Urinary bladder (tissue), 4 donors: ENCODE results near the gene FOLR3. TPM values are rescaled to one million over a fixed set of nuclear protein-coding genes. Genes with fewer than 3 reads are reported as not detected.
"Not testable (repeated sequence)": the region's sequence is repeated elsewhere in the genome, so short reads cannot be mapped to it uniquely, and the experiment has no call there.

Experiments
- DNase-seq: peaks from one replicate; pipeline ENCODE4 v3.0.0-alpha.2; 2015; ENCODE audit errors: extremely low spot score
- H3K27ac ChIP-seq: one replicate; pipeline ENCODE4 v1.5.1; 2013; ENCODE audit warnings: low read depth, mild to moderate bottlenecking, moderate library complexity
- H3K36me3 ChIP-seq: one replicate; pipeline ENCODE4 v1.6.1; 2013; ENCODE audit warnings: mild to moderate bottlenecking, moderate library complexity; ENCODE audit not compliant: insufficient read depth
- H3K4me1 ChIP-seq: one replicate; pipeline ENCODE4 v1.6.1; 2013; ENCODE audit warnings: mild to moderate bottlenecking, moderate library complexity; ENCODE audit not compliant: insufficient read depth
- H3K4me3 ChIP-seq: one replicate; pipeline ENCODE4 v1.5.1; 2013; ENCODE audit warnings: low read depth, low read length
- WGBS: extraction: QIAGEN DNeasy Blood & Tissue Kit; methylation state at CpG from one replicate; pipeline ENCODE4 v1.1.7; 2013; 5-methylcytosine and 5-hydroxymethylcytosine counted together
- polyA plus RNA-seq: library from polyadenylated mRNA; stranded (reverse); fragments of 200-250 nt; gene quantifications from one replicate; pipeline ENCODE4 v1.2.3, GENCODE V29; 2013
- total RNA-seq: library from RNA; depleted of rRNA; stranded (reverse); fragments of >200 nt; gene quantifications from one replicate; pipeline ENCODE4 v1.2.3, GENCODE V29; 2014
- donor health status: healthy with polysubstance abuse.
- donor health status: healthy.

FOLR3 gene
- total RNA-seq (not detected), polyA plus RNA-seq (0.28 TPM)

GRCh38 chr11:72135473-72135872, at the start of gene FOLR3:
FOLR3 (plus strand) TSS chr11:72135725; CDS start chr11:72135953, 228 bp downstream.
- not testable (repeated sequence) for H3K4me3 ChIP-seq, H3K27ac ChIP-seq, DNase-seq, H3K4me1 ChIP-seq, H3K36me3 ChIP-seq
- 86% methylated on average over 4 of the region's 4 CpGs for WGBS

GRCh38 chr11:72088076-72088808, 47.3 kb upstream of the FOLR3 start:
- no peak overlapping the region for H3K4me3 ChIP-seq
- no peak overlapping the region for H3K27ac ChIP-seq
- DNase-seq: no peak
- WGBS: 76% methylated on average over 4 of the region's 4 CpGs
- H3K4me1 ChIP-seq: no peaks in the 10 kb centered on the region
- no peaks in the 10 kb centered on the region for H3K36me3 ChIP-seq

GRCh38 chr11:72091292-72091691, 44.2 kb upstream of the FOLR3 start:
- WGBS: 31% methylated on average over 4 of the region's 4 CpGs
- no peaks in the 10 kb centered on the region for H3K4me1 ChIP-seq
- H3K36me3 ChIP-seq: no peaks in the 10 kb centered on the region
- no peak overlapping the region for H3K27ac ChIP-seq
- H3K4me3 ChIP-seq: no peak overlapping the region
- DNase-seq: no peak

GRCh38 chr11:72098741-72099140, 36.8 kb upstream of the FOLR3 start:
- peaks cover 2% of the 10 kb centered on the region for H3K36me3 ChIP-seq
- no peaks in the 10 kb centered on the region for H3K4me1 ChIP-seq
- no peak for DNase-seq
- WGBS: 93% methylated on average over 3 of the region's 3 CpGs
- H3K27ac ChIP-seq: no peak overlapping the region
- H3K4me3 ChIP-seq: no peak overlapping the region

GRCh38 chr11:72100009-72100408, 35.5 kb upstream of the FOLR3 start:
- no peaks in the 10 kb centered on the region for H3K4me1 ChIP-seq
- 85% methylated on average over 3 of the region's 3 CpGs for WGBS
- no peak for DNase-seq
- no peak overlapping the region for H3K4me3 ChIP-seq
- no peak overlapping the region for H3K27ac ChIP-seq
- H3K36me3 ChIP-seq: peaks cover 2% of the 10 kb centered on the region

GRCh38 chr11:72100462-72100861, 35.1 kb upstream of the FOLR3 start:
- H3K4me3 ChIP-seq: no peak overlapping the region
- 89% methylated on average over 1 of the region's 1 CpG for WGBS
- H3K27ac ChIP-seq: no peak overlapping the region
- no peak for DNase-seq
- no peaks in the 10 kb centered on the region for H3K4me1 ChIP-seq
- H3K36me3 ChIP-seq: peaks cover 2% of the 10 kb centered on the region

GRCh38 chr11:72102162-72102561, 33.4 kb upstream of the FOLR3 start:
- WGBS: 50% methylated on average over 4 of the region's 4 CpGs
- no peak for DNase-seq
- Histone ChIP-seq H3K4me1 (no peaks in the 10 kb centered on the region), H3K27ac (peak overlapping the region; percentile 15), H3K36me3 (no peaks in the 10 kb centered on the region), H3K4me3 (peak overlapping the region; percentile 78)

- no peak for DNase-seq
- no peaks in the 10 kb centered on the region for H3K4me1 ChIP-seq
- H3K4me3 ChIP-seq: peak overlapping the region; percentile 78
- peak overlapping the region; percentile 90 for H3K27ac ChIP-seq
- whole genome bisulfite sequencing: 3% methylated on average over 9 of the region's 9 CpGs
- H3K36me3 ChIP-seq: no peaks in the 10 kb centered on the region
Observed at GRCh38 chr11:72102631-72102945, 32.9 kb upstream of the FOLR3 start.

- 2% methylated on average over 64 of the region's 64 CpGs for WGBS
- peak within 1 kb of the TSS; percentile 78 for H3K4me3 ChIP-seq
- no peaks in the 10 kb centered on the region for H3K36me3 ChIP-seq
- no peaks in the 10 kb centered on the region for H3K4me1 ChIP-seq
- DNase-seq: peak; percentile 98
- peak within 1 kb of the TSS; percentile 90 for H3K27ac ChIP-seq
Observed at GRCh38 chr11:72102946-72103753, 32.4 kb upstream of the FOLR3 start, which contains the start of gene LAMTOR1. LAMTOR1 (minus strand) TSS chr11:72103297; CDS start chr11:72103224, 73 bp downstream.

GRCh38 chr11:72103754-72104167, 31.8 kb upstream of the FOLR3 start:
- DNase-seq: no peak
- Histone ChIP-seq H3K4me1 (no peaks in the 10 kb centered on the region), H3K4me3 (no peak overlapping the region), H3K36me3 (no peaks in the 10 kb centered on the region), H3K27ac (peak overlapping the region; percentile 83)
- WGBS: 79% methylated on average over 11 of the region's 11 CpGs

- 96% methylated on average over 14 of the region's 14 CpGs for WGBS
- H3K4me3 ChIP-seq: no peak within 1 kb of the TSS
- no peaks in the 10 kb centered on the region for H3K36me3 ChIP-seq
- H3K4me1 ChIP-seq: no peaks in the 10 kb centered on the region
- no peak for DNase-seq
- no peak within 1 kb of the TSS for H3K27ac ChIP-seq
Observed at GRCh38 chr11:72105888-72106287, 29.6 kb upstream of the FOLR3 start, which contains the start of gene TOMT. TOMT (plus strand) TSS chr11:72105924; CDS start chr11:72105952, 28 bp downstream.

GRCh38 chr11:72111300-72112142, 24.0 kb upstream of the FOLR3 start:
- H3K36me3 ChIP-seq: no peaks in the 10 kb centered on the region
- H3K4me1 ChIP-seq: no peaks in the 10 kb centered on the region
- H3K4me3 ChIP-seq: peak overlapping the region; percentile 37
- no peak for DNase-seq
- whole genome bisulfite sequencing: 1% methylated on average over 10 of the region's 10 CpGs
- peak overlapping the region; percentile 91 for H3K27ac ChIP-seq
